ENCODE measurements around the gene WSB1. TPM values are rescaled to one million over a fixed set of nuclear protein-coding genes. Genes with fewer than 3 reads are reported as not detected.
"Not testable (repeated sequence)": the region's sequence is repeated elsewhere in the genome, so short reads cannot be mapped to it uniquely, and the experiment has no call there.

WSB1 gene
- total RNA-seq, 2 experiments from 2014 or later: 145 to 190 TPM

DNA sequence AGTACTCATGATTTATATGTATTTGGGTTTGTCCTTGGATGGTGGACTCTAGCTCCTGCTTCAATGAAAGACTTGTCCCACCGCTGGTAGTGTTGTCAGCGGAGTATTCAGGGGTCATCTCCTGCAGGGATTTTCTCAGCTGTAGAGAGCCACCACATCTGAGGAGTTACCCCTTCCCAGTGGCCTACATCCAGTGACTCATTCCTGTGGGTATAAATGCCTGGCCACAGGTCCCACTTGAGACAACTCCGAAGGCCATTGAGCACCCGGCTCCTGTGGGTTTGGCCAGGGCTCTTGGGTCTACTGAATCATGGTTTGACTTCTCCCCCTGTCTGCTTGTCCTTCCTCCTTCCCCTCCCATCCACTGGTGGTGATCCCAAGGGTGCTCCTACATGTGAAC lies 34.6 kb upstream of the WSB1 start:
- H3K4me3 Mint-ChIP-seq: no peak overlapping the region
- no peak overlapping the region for H3K27ac Mint-ChIP-seq
- ChIA-PET POLR2A (no interaction called here), CTCF (interaction anchor here (0.9 kb wide), 1 partner anchor 23 kb away, joined by 3 read pairs; no protein-coding TSS in a partner anchor)
- ATAC-seq (no peak), DNase-seq (no peak)
- intact Hi-C loops (cut with DNase I, micrococcal nuclease): no loop called here
- H3K27me3 Mint-ChIP-seq: no peaks in the 10 kb centered on the region
- H3K36me3 Mint-ChIP-seq (ENCODE audit: low read depth): no peaks in the 10 kb centered on the region
- no peaks in the 10 kb centered on the region for H3K4me1 Mint-ChIP-seq
- no peaks in the 10 kb centered on the region for H3K9me3 Mint-ChIP-seq (ENCODE audit: low read depth)

DNA sequence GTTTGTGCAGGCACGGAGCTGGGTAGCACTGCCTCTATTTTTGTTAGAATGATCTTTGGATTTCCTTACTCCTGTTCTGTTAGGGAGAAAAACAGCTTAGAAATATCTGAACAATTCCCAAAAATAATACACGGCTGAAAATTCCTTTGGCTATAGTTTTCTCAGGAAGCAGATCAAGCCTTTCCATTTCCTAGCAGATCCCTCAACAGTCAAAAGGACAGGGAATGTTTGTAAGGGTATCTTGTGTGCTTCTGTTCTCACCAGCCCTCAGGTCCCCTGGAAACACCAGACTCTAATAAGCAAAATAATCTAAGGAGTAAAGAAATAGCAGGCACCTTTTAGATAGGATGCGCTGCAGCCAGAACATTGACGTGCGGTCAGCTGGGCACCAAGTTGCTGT lies 30.5 kb upstream of the WSB1 start:
- intact Hi-C loops (cut with DNase I, micrococcal nuclease): no loop called here
- H3K36me3 Mint-ChIP-seq (ENCODE audit: low read depth): no peaks in the 10 kb centered on the region
- ChIA-PET POLR2A (no interaction called here), CTCF (no interaction called here)
- no peaks in the 10 kb centered on the region for H3K9me3 Mint-ChIP-seq (ENCODE audit: low read depth)
- H3K4me3 Mint-ChIP-seq: no peak overlapping the region
- DNase-seq (no peak), ATAC-seq (no peak)
- H3K4me1 Mint-ChIP-seq: no peaks in the 10 kb centered on the region
- H3K27me3 Mint-ChIP-seq: no peaks in the 10 kb centered on the region
- H3K27ac Mint-ChIP-seq: no peak overlapping the region

DNA sequence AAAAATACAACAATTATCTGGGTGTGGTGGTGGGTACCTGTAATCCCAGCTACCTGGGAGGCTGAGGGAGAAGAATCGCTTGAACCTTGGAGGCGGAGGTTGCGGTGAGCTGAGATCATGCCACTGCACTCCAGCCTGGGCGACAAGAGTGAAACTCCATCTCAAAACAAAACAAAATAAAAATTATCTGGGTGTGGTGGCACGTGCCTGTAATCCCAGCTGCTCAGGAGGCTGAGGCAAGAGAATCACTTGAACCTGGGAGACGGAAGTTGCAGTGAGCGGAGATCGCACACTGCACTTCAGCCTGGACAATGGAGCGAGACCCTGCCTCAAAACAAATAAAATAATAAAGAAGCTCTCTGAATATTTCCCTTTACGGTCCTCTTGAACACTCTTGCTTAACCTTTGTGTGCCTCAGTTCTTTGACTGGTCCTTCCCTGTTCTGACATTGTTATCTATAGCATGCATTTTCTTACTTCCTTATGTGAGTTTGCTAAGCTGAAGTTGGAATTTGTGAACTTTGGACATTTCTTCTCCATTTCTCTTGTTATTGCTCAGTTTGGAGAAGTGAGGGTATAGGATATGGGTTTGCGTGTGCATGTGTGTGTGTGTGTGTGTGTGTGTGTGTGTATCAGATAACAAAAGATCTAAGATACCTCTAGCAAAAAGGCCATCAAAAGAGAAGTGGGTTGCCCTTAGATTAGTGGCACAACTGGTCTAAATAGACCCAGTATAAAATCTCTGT lies 29.7 kb upstream of the WSB1 start:
- ATAC-seq: no peak
- H3K4me3 Mint-ChIP-seq: no peak overlapping the region
- peaks cover 2% of the 10 kb centered on the region for H3K27me3 Mint-ChIP-seq
- POLR2A ChIA-PET: no interaction called here
- no peak for DNase-seq
- no peak overlapping the region for H3K27ac Mint-ChIP-seq
- no peaks in the 10 kb centered on the region for H3K36me3 Mint-ChIP-seq (ENCODE audit: low read depth)
- H3K4me1 Mint-ChIP-seq: no peaks in the 10 kb centered on the region
- no peaks in the 10 kb centered on the region for H3K9me3 Mint-ChIP-seq (ENCODE audit: low read depth)
- intact Hi-C loops (cut with DNase I, micrococcal nuclease): no loop called here
- CTCF ChIA-PET: no interaction called here

DNA sequence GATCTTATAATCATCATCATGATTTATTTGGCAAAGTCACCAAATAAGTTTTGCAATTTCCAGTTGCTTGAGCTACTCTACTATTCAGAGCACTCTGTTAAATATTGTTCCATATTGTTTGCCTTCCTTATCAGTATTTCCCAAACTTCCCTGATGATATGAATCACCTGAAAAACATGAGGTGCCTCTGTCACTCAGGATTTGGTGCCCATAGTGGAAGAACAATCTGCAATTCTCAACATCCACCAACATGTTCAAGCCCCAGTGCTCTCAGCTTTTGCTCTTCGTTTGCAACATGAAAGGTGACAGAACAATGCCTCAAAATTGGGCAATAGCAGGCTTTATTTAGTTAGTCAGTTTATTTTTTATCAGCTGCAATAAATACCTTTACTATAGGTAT lies 28.6 kb upstream of the WSB1 start:
- no peaks in the 10 kb centered on the region for H3K9me3 Mint-ChIP-seq (ENCODE audit: low read depth)
- no peaks in the 10 kb centered on the region for H3K36me3 Mint-ChIP-seq (ENCODE audit: low read depth)
- no peak overlapping the region for H3K27ac Mint-ChIP-seq
- no peak for DNase-seq
- peaks cover 2% of the 10 kb centered on the region for H3K27me3 Mint-ChIP-seq
- H3K4me1 Mint-ChIP-seq: no peaks in the 10 kb centered on the region
- POLR2A ChIA-PET: interaction anchor here (0.5 kb wide), 1 partner anchor 9 kb away, joined by 6 read pairs; no protein-coding TSS in a partner anchor
- CTCF ChIA-PET: interaction anchor here (1.0 kb wide), 1 partner anchor 28 kb away, joined by 3 read pairs; no protein-coding TSS in a partner anchor
- intact Hi-C loops (cut with DNase I, micrococcal nuclease): no loop called here
- no peak overlapping the region for H3K4me3 Mint-ChIP-seq
- ATAC-seq: no peak

DNA sequence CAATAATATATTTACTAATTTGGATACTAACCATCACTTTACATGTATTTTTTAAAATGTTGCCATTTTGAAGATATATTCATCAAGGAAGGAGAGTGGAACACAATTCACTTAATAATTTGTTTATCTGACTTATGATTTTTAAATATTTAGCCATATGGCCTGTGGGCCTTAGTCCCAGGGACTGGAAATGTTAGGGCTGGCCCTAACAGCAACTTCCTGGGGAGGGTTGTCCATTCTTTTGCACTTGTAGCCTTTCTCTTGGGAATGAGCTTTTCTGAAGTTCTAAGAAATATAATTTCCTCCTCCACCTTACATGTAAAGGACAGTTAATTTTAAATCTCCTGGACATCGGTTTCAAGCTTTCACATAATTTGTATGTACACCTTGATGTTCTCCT lies 27.7 kb upstream of the WSB1 start:
- ATAC-seq (no peak), DNase-seq (no peak)
- H3K9me3 Mint-ChIP-seq (ENCODE audit: low read depth): no peaks in the 10 kb centered on the region
- CTCF ChIA-PET: no interaction called here
- no peak overlapping the region for H3K27ac Mint-ChIP-seq
- no peaks in the 10 kb centered on the region for H3K4me1 Mint-ChIP-seq
- no peak overlapping the region for H3K4me3 Mint-ChIP-seq
- intact Hi-C loops (cut with DNase I, micrococcal nuclease): no loop called here
- peaks cover 2% of the 10 kb centered on the region for H3K27me3 Mint-ChIP-seq
- no peaks in the 10 kb centered on the region for H3K36me3 Mint-ChIP-seq (ENCODE audit: low read depth)
- POLR2A ChIA-PET: no interaction called here

DNA sequence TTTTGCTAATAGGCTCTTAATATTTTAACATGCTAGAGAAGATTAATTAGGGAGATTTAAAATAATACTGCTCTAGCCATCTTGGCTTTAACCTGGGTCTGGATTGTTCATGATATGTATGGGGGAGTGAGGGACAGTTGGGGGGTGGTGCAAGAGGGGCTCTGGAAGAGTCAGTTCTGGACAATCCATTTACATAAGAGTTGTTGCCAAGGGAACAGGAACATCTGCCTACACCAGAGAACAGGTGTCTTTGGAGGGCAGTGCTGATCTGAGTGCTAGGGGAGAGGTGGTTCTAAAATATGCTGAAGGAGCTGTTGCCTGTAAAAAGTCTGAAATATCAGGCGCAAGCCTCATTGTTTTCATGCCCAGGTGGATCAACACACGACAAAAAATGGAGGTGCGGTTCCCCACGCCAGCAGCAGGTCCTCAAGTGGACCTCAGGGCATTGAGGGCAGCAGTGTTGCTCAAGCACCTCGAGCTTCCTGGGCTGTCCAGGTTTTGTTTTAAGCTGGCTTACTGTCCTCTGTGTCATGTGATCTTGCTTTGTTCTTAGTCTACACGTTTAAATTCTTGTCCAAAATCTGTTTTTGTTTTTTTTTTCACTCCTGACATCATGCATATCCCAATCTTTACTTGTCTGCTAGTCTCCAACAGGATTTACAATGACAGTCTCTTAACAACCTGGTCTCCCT lies 25.4 kb upstream of the WSB1 start:
- Mint-ChIP-seq H3K36me3 (ENCODE audit: low read depth) (no peaks in the 10 kb centered on the region), H3K9me3 (ENCODE audit: low read depth) (no peaks in the 10 kb centered on the region), H3K4me1 (no peaks in the 10 kb centered on the region), H3K27me3 (peaks cover 2% of the 10 kb centered on the region), H3K4me3 (no peak overlapping the region), H3K27ac (no peak overlapping the region)
- ATAC-seq (no peak), DNase-seq (no peak)
- ChIA-PET CTCF (interaction anchor here (1.4 kb wide), 1 partner anchor 32 kb away, joined by 4 read pairs; no protein-coding TSS in a partner anchor), POLR2A (no interaction called here)
- intact Hi-C loops (cut with DNase I, micrococcal nuclease): no loop called here

DNA sequence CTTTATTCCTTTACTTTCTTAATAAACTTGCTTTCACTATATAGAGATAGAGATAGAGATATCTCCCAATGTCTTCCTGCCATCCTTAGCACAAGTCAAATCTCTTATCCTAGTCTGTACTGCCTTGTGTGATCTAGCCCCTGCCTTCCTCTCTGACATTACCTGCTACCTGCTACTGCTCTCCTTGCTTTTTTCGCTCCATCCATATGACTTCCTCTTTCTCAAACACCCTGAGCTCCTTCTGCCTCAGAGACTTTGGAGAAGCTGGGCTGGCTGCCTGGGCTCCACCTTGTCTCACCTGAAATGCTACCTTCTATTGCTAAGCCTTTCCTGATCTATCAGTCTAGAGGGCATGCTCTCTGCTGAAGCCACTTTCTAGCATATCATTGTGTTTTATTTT lies 24.7 kb upstream of the WSB1 start:
- no peak for ATAC-seq
- no peak for DNase-seq
- CTCF ChIA-PET: interaction anchor here (1.4 kb wide), 1 partner anchor 33 kb away, joined by 4 read pairs; no protein-coding TSS in a partner anchor
- H3K9me3 Mint-ChIP-seq (ENCODE audit: low read depth): no peaks in the 10 kb centered on the region
- POLR2A ChIA-PET: no interaction called here
- H3K4me1 Mint-ChIP-seq: no peaks in the 10 kb centered on the region
- intact Hi-C loops (cut with DNase I, micrococcal nuclease): no loop called here
- H3K27me3 Mint-ChIP-seq: peaks cover 2% of the 10 kb centered on the region
- no peak overlapping the region for H3K27ac Mint-ChIP-seq
- H3K36me3 Mint-ChIP-seq (ENCODE audit: low read depth): no peaks in the 10 kb centered on the region
- no peak overlapping the region for H3K4me3 Mint-ChIP-seq

DNA sequence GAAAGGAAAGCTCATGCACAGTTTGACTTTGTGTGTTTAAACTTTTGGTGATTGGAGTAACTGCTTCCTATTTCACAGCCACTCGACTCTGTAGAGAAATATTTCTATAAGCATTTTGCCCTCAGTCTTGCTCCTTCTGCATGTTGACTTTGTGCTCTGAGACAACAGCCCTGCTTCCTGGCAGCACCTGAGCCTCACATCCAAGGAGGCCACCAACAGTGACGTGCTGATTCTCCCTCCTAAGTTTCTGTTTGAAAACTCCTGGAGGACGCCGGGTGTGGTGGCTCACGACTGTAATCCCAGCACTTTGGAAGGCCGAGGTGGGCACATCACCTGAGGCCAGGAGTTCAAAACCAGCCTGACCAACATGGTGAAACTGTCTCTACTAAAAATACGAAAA lies 23.9 kb upstream of the WSB1 start:
- H3K9me3 Mint-ChIP-seq (ENCODE audit: low read depth): no peaks in the 10 kb centered on the region
- DNase-seq (no peak), ATAC-seq (no peak)
- H3K27me3 Mint-ChIP-seq: peaks cover 2% of the 10 kb centered on the region
- CTCF ChIA-PET: interaction anchor here (1.4 kb wide), 1 partner anchor 34 kb away, joined by 4 read pairs; no protein-coding TSS in a partner anchor
- intact Hi-C loops (cut with DNase I, micrococcal nuclease): no loop called here
- no peak overlapping the region for H3K27ac Mint-ChIP-seq
- POLR2A ChIA-PET: no interaction called here
- H3K4me3 Mint-ChIP-seq: no peak overlapping the region
- H3K36me3 Mint-ChIP-seq (ENCODE audit: low read depth): no peaks in the 10 kb centered on the region
- no peaks in the 10 kb centered on the region for H3K4me1 Mint-ChIP-seq

DNA sequence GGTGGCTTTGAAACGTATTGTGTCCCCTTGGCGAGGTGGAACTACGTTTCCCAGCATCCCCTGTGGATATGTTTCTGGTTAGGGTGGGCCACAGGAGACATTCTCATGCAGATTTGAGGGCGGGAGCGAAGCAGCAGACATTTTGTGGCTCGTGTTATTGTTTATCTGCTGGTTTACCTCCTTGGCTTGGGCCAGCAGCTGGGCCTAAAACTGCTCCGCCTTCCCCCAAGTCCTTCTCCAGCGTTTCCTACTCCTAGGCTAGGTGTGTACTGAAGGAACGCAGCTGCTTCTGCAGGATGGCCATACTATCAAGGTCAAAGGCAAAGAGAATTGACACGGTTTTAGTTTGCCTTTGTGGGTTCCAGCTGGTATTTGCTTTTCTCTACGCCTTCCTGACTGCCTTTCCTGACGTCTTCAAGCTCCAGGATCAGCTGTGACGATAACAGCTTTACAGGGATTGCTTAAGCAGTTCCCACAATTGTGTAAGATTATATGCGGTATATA lies 17.2 kb upstream of the WSB1 start:
- ATAC-seq: no peak
- no peak overlapping the region for H3K27ac Mint-ChIP-seq
- H3K27me3 Mint-ChIP-seq: no peaks in the 10 kb centered on the region
- no peak overlapping the region for H3K4me3 Mint-ChIP-seq
- CTCF ChIA-PET: interaction anchor here (1.2 kb wide), 1 partner anchor 40 kb away, joined by 5 read pairs; no protein-coding TSS in a partner anchor
- H3K4me1 Mint-ChIP-seq: no peaks in the 10 kb centered on the region
- intact Hi-C loops (cut with DNase I, micrococcal nuclease): no loop called here
- no peaks in the 10 kb centered on the region for H3K36me3 Mint-ChIP-seq (ENCODE audit: low read depth)
- no peak for DNase-seq
- POLR2A ChIA-PET: no interaction called here
- H3K9me3 Mint-ChIP-seq (ENCODE audit: low read depth): no peaks in the 10 kb centered on the region

DNA sequence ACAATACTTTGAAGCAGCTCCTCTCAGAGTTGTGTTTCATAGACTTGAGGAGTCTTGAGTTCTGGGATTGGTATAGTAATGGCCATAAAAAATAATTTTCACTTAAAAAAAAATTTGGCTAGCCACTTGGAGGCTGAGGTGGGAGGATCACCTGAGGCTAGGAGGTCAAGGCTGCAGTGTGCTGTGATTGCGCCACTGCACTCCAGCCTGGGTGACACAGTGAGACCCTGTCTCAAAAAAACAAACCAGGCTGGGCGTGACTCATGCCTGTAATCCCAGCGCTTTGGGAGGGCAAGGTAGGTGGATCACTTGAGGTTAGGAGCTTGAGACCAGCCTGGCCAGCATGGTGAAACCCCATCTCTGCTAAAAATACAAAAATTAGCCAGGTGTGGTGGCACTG lies 14.8 kb upstream of the WSB1 start:
- H3K27me3 Mint-ChIP-seq; ATAC-seq; intact Hi-C loops (cut with DNase I, micrococcal nuclease); H3K4me3 Mint-ChIP-seq; DNase-seq; H3K9me3 Mint-ChIP-seq (ENCODE audit: low read depth); H3K4me1 Mint-ChIP-seq; POLR2A ChIA-PET; H3K36me3 Mint-ChIP-seq (ENCODE audit: low read depth); H3K27ac Mint-ChIP-seq: not testable (repeated sequence)
- CTCF ChIA-PET: interaction anchor here (1.0 to 1.1 kb wide), 2 partner anchors 40 to 42 kb away, joined by 3 to 5 read pairs; no protein-coding TSS in a partner anchor

DNA sequence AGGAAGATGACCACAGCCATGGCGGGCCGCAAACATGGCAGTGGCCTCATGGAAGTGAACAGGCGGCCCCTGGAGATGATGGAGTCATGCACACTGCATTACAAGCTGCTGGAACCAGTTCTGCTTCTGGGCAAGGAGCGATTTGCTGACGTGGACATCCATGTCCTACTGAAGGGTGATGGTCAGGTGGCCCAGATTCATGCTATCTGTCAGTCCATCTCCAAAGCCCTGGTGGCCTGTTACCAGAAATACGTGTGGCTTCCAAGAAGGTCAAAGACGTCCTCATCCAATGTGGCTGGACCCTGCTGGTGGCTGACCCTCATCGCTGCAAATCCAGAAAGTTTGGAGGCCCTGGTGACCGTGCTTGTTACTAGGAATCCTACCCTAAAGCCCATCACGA lies 13.4 kb upstream of the WSB1 start:
- no peak overlapping the region for H3K4me3 Mint-ChIP-seq
- no peaks in the 10 kb centered on the region for H3K9me3 Mint-ChIP-seq (ENCODE audit: low read depth)
- DNase-seq (no peak), ATAC-seq (no peak)
- intact Hi-C loops (cut with DNase I, micrococcal nuclease): no loop called here
- POLR2A ChIA-PET: no interaction called here
- no peak overlapping the region for H3K27ac Mint-ChIP-seq
- H3K36me3 Mint-ChIP-seq (ENCODE audit: low read depth): no peaks in the 10 kb centered on the region
- no peaks in the 10 kb centered on the region for H3K4me1 Mint-ChIP-seq
- no peaks in the 10 kb centered on the region for H3K27me3 Mint-ChIP-seq
- CTCF ChIA-PET: no interaction called here

DNA sequence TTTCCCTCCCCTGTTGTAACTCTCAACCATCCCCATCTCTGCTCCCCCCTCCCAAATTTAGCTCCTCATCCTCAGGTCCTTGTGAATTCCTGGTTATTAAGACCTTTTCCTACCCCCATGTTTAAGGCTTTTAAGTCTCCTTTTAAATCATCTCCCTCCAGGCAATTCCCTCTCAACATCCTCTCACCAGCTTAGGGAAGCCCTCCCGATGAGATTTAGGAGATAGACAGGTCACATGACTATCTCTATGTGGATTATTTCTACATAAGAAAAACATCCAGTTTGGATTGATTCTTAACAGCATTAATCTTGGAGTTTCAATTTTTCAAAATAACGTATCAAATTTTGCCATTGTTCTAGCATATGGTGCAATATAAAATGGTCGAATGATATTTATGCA lies 12.5 kb upstream of the WSB1 start:
- Mint-ChIP-seq H3K27ac (no peak overlapping the region), H3K27me3 (no peaks in the 10 kb centered on the region), H3K4me3 (no peak overlapping the region), H3K4me1 (no peaks in the 10 kb centered on the region), H3K9me3 (ENCODE audit: low read depth) (no peaks in the 10 kb centered on the region), H3K36me3 (ENCODE audit: low read depth) (no peaks in the 10 kb centered on the region)
- intact Hi-C loops (cut with DNase I, micrococcal nuclease): no loop called here
- no peak for DNase-seq
- ATAC-seq: no peak
- CTCF ChIA-PET: interaction anchor here (0.6 kb wide), 1 partner anchor 50 kb away, joined by 3 read pairs; no protein-coding TSS in a partner anchor
- POLR2A ChIA-PET: no interaction called here
